LNCaP clone FGC (cell line): ENCODE data around the gene DHX15.

Experiments
- DNase-seq: peaks from one replicate; pipeline ENCODE4 v3.0.0-alpha.2; 2011; ENCODE audit warnings: low read depth
- H3K4me3 ChIP-seq: 2 replicates; pipeline ENCODE4 v1.5.1; 2011; ENCODE audit warnings: mild to moderate bottlenecking, low read depth, low read length, control low read depth
- TF ChIP-seq, protein P1 (sequence below): IDR thresholded peaks from 2 replicates; pipeline ENCODE4 v1.5.1; 2012; ENCODE audit warnings: mild to moderate bottlenecking; ENCODE audit not compliant: control insufficient read depth, insufficient read depth; ENCODE audit errors: extremely low read depth

Gene DHX15

GRCh38 chr4:24561438-24562139 is 22.8 kb downstream of the DHX15 start:
- no peak for DNase-seq

DNA sequence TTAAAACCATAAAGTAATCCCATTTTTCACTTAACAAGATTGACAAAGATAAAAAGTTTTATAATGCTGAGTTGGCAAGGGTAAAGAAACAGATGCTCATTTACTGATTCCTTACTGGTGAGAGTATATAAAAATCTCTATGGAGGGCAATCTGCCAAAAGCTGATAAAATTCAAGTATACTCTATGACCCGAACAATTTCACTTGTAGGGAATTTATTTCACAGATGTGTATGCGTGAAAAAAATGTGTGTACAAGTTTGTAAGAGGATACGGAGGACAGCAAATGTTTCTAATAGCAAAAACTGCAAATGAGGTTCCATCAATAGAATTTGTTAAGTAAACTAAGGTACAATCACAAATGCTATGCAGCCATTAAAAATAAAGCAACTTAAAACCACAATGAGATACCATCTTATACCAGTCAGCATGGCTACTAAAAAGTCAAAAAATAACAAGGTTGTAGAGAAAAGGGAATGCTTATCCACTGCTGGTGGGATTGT is 23.4 kb downstream of the DHX15 start:
- no peak overlapping the region for H3K4me3 ChIP-seq
- TF ChIP-seq, protein P1, sequence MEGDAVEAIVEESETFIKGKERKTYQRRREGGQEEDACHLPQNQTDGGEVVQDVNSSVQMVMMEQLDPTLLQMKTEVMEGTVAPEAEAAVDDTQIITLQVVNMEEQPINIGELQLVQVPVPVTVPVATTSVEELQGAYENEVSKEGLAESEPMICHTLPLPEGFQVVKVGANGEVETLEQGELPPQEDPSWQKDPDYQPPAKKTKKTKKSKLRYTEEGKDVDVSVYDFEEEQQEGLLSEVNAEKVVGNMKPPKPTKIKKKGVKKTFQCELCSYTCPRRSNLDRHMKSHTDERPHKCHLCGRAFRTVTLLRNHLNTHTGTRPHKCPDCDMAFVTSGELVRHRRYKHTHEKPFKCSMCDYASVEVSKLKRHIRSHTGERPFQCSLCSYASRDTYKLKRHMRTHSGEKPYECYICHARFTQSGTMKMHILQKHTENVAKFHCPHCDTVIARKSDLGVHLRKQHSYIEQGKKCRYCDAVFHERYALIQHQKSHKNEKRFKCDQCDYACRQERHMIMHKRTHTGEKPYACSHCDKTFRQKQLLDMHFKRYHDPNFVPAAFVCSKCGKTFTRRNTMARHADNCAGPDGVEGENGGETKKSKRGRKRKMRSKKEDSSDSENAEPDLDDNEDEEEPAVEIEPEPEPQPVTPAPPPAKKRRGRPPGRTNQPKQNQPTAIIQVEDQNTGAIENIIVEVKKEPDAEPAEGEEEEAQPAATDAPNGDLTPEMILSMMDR: no peak
- no peak for DNase-seq

More at GRCh38 chr4:24561438-24562139, 22.8 kb downstream of the DHX15 start:
- H3K4me3 ChIP-seq: no peak overlapping the region
- TF ChIP-seq, protein P1: no peak

DNA sequence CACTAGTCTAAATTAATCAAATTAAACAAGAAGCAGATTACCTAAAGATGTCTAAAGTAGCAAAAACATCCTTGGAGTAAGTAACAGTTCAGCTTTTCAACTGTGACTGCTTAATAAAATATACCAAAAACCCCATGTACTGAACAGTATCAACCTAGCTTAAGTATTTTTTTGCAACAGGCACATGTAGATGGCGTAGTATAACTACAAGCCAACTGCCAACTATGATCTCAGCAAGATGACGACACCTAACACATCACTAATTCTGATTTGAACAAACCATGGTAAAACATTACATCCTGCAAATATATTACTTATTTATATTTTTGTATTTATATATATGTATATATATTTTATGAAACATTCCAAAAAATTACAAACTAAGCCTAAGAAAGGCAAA is 24.5 kb downstream of the DHX15 start:
- TF ChIP-seq, protein P1: 0 out of 2 replicates have a peak, but pooled peaks have one; percentile 11
- no peak overlapping the region for H3K4me3 ChIP-seq
- DNase-seq: no peak

DNA sequence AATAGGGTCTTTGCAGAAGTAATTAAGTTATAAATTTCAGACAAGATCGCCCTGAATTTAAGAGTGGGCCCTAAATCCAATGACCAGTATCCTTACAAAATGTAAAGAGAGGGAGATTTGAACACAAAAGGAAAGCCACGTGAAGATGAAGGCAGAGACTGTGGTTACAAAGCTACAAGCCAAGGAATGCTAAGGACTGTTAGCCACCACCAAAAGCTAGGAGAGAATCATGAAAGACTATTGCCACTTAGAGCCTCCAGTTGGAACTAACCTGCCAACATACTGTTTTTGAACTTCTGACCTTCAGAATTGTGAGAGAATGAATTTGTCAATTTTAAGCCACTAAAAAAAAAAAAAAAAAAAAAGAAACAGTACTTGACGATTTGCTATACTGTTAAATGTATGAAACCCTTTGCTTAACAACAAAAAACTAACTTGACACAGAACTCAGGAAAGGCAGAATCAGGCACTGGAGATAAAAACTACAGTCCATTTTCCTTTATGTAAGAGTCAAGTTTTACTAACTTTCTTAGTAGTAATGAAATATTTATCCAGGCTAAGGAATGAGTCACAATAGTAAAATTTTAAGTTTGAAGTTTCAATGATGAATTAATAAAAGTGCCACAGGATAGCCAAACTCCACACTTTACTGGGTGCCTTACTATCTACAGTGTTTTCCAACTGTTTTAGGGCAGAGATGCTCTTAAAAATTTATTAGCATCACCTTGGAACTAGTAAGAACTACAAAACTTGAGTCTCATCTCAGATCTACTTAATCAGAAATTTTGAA is 25.1 kb downstream of the DHX15 start:
- TF ChIP-seq, protein P1: no peak
- DNase-seq: no peak

GRCh38 chr4:24557026-24558025 is 27.0 kb downstream of the DHX15 start:
- no peak overlapping the region for H3K4me3 ChIP-seq
- TF ChIP-seq, protein P1: no peak
- DNase-seq: no peak

More for the DNA sequence above, 25.1 kb downstream of the DHX15 start:
- no peak overlapping the region for H3K4me3 ChIP-seq
